Right kidney (tissue), 1 donor: ENCODE results near the gene SH2D3A.
"Not testable (repeated sequence)": the region's sequence is repeated elsewhere in the genome, so short reads cannot be mapped to it uniquely, and the experiment has no call there.

Source experiments
- DNase-seq: peaks from one replicate; pipeline ENCODE4 v3.0.0-alpha.2; 2016

Gene SH2D3A

DNA sequence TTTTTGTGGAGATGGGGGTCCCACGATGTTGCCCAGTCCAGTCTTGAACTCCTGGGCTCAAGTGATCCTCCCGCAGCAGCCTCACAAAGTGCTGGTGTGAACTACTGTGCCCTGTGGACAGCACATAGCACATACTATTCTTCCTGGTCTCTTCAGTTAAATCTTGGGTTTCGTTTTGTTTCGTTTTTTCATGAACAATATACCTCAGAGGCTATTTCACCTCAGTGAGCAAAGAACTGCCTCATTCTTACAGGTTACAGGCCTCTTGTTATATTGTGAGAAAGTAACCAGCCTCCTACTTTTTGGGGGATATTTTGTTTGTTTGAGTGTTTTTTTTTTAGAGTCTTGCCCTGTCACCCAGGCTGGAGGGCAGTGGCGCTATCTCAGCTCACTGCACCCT lies 45.5 kb downstream of the SH2D3A start:
- DNase-seq: no peak

DNA sequence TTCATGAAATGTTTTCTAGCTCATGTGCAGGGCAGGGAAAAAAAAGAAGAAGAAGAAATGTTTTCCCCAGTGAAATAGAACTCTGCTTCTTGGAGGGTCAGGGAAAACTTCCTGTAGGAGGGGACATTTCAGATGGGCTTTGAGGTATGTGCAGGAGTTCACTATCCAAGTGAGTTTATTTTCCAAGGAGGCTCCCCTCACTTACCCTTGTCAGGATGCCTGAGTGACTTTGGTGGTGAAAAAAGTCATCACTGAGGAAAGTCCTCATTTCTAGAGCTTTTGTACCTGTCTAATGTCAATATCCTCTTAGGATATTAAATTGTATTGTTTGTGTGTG lies 46.1 kb downstream of the SH2D3A start:
- no peak for DNase-seq

- DNase-seq: no peak
These were observed 46.7 kb downstream of the SH2D3A start, which contains the start of gene C3 for GRCh38 chr19:6720369-6721137. Gene C3 (minus strand): TSS chr19:6720650. CDS start chr19:6720589, 61 bp downstream.

- no peak for DNase-seq
These were observed 47.3 kb downstream of the SH2D3A start for GRCh38 chr19:6719992-6720368.

GRCh38 chr19:6719540-6719861 lies 47.7 kb downstream of the SH2D3A start:
- no peak for DNase-seq

DNA sequence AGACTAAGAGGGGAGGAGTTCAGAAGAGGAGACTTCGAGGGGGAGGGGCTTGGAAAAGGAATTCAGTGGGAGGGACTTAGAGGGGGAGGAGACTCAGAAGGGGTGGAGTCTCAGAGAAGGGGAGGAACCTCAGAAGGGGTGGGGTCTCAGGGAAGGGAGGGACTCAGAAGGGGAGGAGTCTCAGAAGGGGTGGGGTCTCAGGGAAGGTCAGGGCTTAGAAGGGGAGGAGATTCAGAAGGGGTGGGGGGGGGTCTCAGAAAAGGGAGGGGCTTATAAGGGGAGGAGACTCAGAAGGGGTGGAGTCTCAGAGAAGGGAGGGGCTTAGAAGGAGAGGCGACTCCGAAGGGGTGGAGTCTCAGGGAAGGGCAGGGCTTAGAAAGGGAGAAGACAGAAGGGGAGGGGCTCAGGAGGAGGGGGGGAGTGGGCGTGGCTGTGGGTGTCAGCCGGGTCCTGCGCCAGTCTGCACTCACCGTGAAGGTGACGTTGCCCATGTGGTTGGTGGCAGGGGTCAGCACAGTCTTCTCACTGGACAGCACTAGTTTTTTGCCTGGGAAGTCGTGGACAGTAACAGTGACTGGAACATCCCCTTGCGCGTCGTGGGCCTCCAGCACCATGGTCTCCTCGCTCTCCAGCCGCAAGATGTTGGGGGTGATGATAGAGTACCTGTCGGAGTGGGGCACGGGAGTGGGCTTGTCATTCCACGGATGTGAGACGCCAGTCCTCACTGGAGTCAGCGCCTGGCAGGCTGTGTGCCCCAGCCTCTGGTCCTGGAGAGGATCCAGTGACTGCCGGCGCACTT lies 48.3 kb downstream of the SH2D3A start:
- DNase-seq: no peak

DNA sequence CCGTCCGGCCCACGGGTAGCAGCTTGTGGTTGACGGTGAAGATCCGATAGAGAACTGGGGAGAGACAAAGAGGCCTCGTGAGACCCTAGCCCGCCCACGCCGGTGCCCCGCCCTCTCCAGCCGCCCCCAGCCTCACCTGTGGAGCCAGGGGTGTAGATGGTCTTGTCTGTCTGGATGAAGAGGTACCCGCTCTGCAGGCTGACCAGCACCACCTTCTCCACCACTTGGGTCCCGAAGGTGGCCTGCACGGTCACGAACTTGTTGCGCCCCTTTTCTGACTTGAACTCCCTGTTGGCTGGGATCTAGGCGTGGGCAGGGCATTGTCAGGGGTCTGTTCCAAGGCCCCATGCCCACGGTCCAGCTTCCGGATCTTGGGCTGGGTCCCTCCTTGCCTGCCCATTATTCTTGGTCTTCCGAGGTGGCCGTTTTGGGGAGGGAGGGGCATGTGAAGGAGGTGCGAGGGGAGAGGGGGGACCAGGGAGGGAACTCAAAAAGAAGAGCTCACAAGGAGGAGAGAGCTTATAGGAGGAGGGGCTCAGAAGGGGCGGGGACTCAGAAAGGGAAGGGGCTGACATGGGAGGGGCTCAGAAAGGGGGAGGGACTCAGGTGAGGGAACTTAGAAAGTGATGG lies 49.0 kb downstream of the SH2D3A start:
- DNase-seq: no peak

GRCh38 chr19:6717441-6717971 lies 49.7 kb downstream of the SH2D3A start:
- no peak for DNase-seq

GRCh38 chr19:6717036-6717435 lies 50.2 kb downstream of the SH2D3A start:
- DNase-seq: no peak

GRCh38 chr19:6716610-6716970 lies 50.6 kb downstream of the SH2D3A start:
- no peak for DNase-seq

DNA sequence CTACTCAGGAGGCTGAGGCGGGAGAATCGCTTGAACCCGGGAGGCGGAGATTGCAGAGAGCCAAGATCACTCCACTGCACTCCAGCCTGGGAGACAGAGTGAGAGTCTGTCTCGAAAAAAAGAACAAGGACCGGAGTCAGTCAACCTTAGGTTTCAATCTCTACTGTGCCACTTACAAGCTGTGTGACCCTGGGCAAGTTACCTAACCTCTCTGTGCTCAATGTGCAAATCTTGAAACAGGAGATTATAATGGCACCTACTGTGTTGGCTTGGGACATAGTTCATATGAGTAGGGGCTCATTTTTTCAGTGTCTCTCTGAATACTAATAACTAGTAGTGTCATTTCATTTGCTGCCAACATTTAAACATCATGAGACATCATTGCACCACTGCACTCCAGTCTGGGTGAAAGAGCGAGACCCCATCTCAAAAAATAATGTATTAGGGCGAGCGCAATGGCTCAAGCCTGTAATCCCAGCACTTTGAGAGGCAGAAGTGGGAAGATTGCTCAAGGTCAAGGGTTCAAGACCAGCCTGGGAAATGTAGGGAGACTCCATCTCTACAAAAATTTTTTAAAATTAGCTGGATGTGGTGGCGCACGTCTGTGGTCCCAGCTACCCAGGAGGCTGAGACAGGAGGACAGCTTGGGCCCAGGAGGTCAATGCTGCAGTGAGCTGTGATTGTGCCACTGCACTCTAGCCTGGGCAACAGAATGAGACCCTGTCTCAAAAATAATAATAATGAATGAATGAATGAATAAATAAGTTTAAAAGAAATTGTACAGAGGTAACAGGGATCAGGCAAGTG lies 52.3 kb downstream of the SH2D3A start:
- no peak for DNase-seq

- DNase-seq: no peak
These were observed 53.2 kb downstream of the SH2D3A start for GRCh38 chr19:6713773-6714692.

GRCh38 chr19:6712692-6713670 lies 54.3 kb downstream of the SH2D3A start:
- no peak for DNase-seq

DNA sequence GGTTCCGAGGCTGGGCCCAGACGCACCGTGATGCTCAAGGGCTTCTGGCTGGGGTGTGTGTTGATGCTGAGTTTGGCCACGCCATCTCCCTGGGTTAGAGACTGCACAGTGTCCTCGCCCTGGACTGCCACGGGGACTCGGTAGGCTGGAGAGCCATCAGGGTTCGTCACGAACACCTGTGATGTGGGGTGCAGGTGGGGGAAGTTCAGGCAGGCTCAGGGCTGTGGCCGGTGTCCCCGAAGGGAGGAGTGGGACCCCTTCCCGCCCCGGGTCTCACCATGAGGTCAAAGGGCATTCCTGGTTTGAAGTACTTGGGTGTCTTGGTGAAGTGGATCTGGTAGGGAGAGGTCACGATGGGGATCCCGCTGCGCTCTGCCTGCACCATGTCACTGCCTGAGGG lies 55.0 kb downstream of the SH2D3A start:
- no peak for DNase-seq

DNA sequence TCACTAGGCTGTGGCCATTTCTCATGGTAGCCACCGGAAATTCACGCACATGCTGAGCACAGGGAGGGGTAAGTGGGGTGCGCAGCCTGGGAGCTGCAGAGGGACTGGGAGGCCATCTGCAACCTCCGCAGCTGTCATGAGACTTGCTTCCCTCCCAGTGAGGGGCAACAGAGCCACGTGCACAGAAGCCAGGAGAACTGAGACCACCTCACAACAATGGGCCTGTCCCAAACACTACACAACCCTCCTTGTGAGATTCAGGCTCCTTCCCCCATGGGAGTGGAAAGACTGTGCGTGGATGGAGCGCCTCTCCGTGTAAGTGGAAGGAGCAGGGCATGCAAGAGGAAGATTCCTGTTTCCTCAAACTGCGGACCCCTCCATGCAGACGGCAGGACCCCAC lies 55.6 kb downstream of the SH2D3A start:
- DNase-seq: no peak

DNA sequence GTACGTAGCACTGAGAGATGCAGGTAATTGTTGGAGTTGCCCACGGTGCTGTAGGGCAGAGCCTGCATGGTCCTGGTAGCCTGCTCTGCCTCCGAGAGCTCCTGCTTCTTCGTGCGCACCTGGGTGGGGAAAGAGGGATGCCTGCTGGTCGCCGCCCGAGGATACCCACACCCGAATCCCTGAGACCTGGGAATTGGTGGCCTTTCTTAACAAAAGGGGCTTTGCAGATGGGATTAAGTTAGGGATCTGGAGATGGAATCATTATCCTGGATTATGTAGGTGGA lies 56.2 kb downstream of the SH2D3A start:
- DNase-seq: no peak

- DNase-seq: no peak
These were observed 56.8 kb downstream of the SH2D3A start for GRCh38 chr19:6710273-6711077.

- DNase-seq: no peak
These were observed 57.7 kb downstream of the SH2D3A start for GRCh38 chr19:6709549-6709948.

GRCh38 chr19:6708913-6709312 lies 58.3 kb downstream of the SH2D3A start:
- DNase-seq: not testable (repeated sequence)

- DNase-seq: no peak
These were observed 58.9 kb downstream of the SH2D3A start for GRCh38 chr19:6708346-6708745.
